HUES64 (cell line): ENCODE measurements around the gene P2RY10. TPM values are rescaled to one million over a fixed set of nuclear protein-coding genes. Genes with fewer than 3 reads are reported as not detected.

Source experiments
- H3K27ac ChIP-seq: 2 replicates; pipeline ENCODE4 v1.7.0; 2013; ENCODE audit warnings: low read depth, low read length, inconsistent platforms
- H3K27me3 ChIP-seq: 2 replicates; pipeline ENCODE4 v1.6.1; 2013; ENCODE audit warnings: mild to moderate bottlenecking, low read length; ENCODE audit not compliant: insufficient read depth
- H3K36me3 ChIP-seq: 2 replicates; pipeline ENCODE4 v1.6.1; 2013; ENCODE audit warnings: mild to moderate bottlenecking, low read length; ENCODE audit not compliant: insufficient read depth
- H3K4me1 ChIP-seq: 2 replicates; pipeline ENCODE4 v1.6.1; 2013; ENCODE audit warnings: mild to moderate bottlenecking, low read length, moderate library complexity; ENCODE audit not compliant: insufficient read depth
- H3K4me3 ChIP-seq: 2 replicates; pipeline ENCODE4 v1.5.1; 2013; ENCODE audit warnings: mild to moderate bottlenecking, low read length, moderate library complexity
- H3K9ac ChIP-seq: 2 replicates; pipeline ENCODE4 v1.6.1; 2013; ENCODE audit warnings: mild to moderate bottlenecking, low read depth, low read length
- H3K9me3 ChIP-seq: 2 replicates; pipeline ENCODE4 v1.6.1; 2013; ENCODE audit warnings: low read depth, low read length; ENCODE audit not compliant: insufficient read depth
- WGBS: fragments of 150-250, 120-280 bp; methylation state at CpG from one replicate; pipeline ENCODE4 v1.1.7; 2013; ENCODE audit warnings: missing lambda C conversion rate; 5-methylcytosine and 5-hydroxymethylcytosine counted together
- polyA plus RNA-seq, 2 experiments: library from polyadenylated mRNA; stranded (reverse); fragments of 50-300 nt; gene quantifications; one replicate each; pipeline ENCODE4 v1.2.3, GENCODE V29; 2013

P2RY10 gene
- not detected for polyA plus RNA-seq (2013, experiment 1 of 2)
- not detected for polyA plus RNA-seq (2013, experiment 2 of 2)

- H3K9ac ChIP-seq, result no peak within 1 kb of the TSS
- no peaks in the 10 kb centered on the region for H3K4me1 ChIP-seq
- H3K27ac ChIP-seq, result no peak within 1 kb of the TSS
- no peak within 1 kb of the TSS for H3K4me3 ChIP-seq
- H3K27me3 ChIP-seq, result no peaks in the 10 kb centered on the region
- no peaks in the 10 kb centered on the region for H3K36me3 ChIP-seq
- no peaks in the 10 kb centered on the region for H3K9me3 ChIP-seq
- 87% methylated on average over 4 of the region's 5 CpGs for WGBS
These were observed at the start of gene P2RY10 for GRCh38 chrX:78945186-78945912. Gene P2RY10 (plus strand): TSS chrX:78945391. CDS start chrX:78960521, 15,130 bp downstream.

- H3K9ac ChIP-seq, result no peak overlapping the region
- H3K4me1 ChIP-seq, result no peaks in the 10 kb centered on the region
- no peaks in the 10 kb centered on the region for H3K9me3 ChIP-seq
- H3K36me3 ChIP-seq, result no peaks in the 10 kb centered on the region
- no peak overlapping the region for H3K27ac ChIP-seq
- WGBS, result no CpG with 5 or more reads among the region's 1 CpG
- no peaks in the 10 kb centered on the region for H3K27me3 ChIP-seq
- H3K4me3 ChIP-seq, result no peak overlapping the region
These were observed 22.4 kb upstream of the P2RY10 start for GRCh38 chrX:78922754-78923153.

- 94% methylated on average over 2 of the region's 3 CpGs for WGBS
- H3K27ac ChIP-seq, result no peak overlapping the region
- H3K4me3 ChIP-seq, result no peak overlapping the region
- no peaks in the 10 kb centered on the region for H3K36me3 ChIP-seq
- H3K4me1 ChIP-seq, result no peaks in the 10 kb centered on the region
- H3K27me3 ChIP-seq, result no peaks in the 10 kb centered on the region
- no peak overlapping the region for H3K9ac ChIP-seq
- no peaks in the 10 kb centered on the region for H3K9me3 ChIP-seq
These were observed 21.8 kb upstream of the P2RY10 start for GRCh38 chrX:78923198-78924015.

GRCh38 chrX:78931814-78932213 lies 13.4 kb upstream of the P2RY10 start:
- Histone ChIP-seq H3K36me3 (no peaks in the 10 kb centered on the region), H3K27ac (no peak overlapping the region), H3K9me3 (no peaks in the 10 kb centered on the region), H3K4me1 (no peaks in the 10 kb centered on the region), H3K27me3 (no peaks in the 10 kb centered on the region), H3K9ac (no peak overlapping the region), H3K4me3 (no peak overlapping the region)
- no CpG with 5 or more reads among the region's 1 CpG for WGBS

- no peaks in the 10 kb centered on the region for H3K36me3 ChIP-seq
- 97% methylated on average over 7 of the region's 7 CpGs for WGBS
- H3K4me3 ChIP-seq, result no peak overlapping the region
- H3K27ac ChIP-seq, result no peak overlapping the region
- no peaks in the 10 kb centered on the region for H3K4me1 ChIP-seq
- H3K27me3 ChIP-seq, result no peaks in the 10 kb centered on the region
- no peaks in the 10 kb centered on the region for H3K9me3 ChIP-seq
- no peak overlapping the region for H3K9ac ChIP-seq
These were observed 10.3 kb upstream of the P2RY10 start for GRCh38 chrX:78934866-78935265.

- Histone ChIP-seq H3K4me3 (no peak overlapping the region), H3K9me3 (no peaks in the 10 kb centered on the region), H3K27me3 (no peaks in the 10 kb centered on the region), H3K36me3 (no peaks in the 10 kb centered on the region), H3K9ac (no peak overlapping the region), H3K4me1 (no peaks in the 10 kb centered on the region), H3K27ac (no peak overlapping the region)
- WGBS, result 97% methylated on average over 2 of the region's 3 CpGs
These were observed 840 bp upstream of the P2RY10 start for GRCh38 chrX:78944351-78944750.

- H3K9ac ChIP-seq, result no peak overlapping the region
- H3K36me3 ChIP-seq, result no peaks in the 10 kb centered on the region
- WGBS, result 82% methylated on average over 1 of the region's 1 CpG
- no peak overlapping the region for H3K4me3 ChIP-seq
- H3K27ac ChIP-seq, result no peak overlapping the region
- H3K9me3 ChIP-seq, result no peaks in the 10 kb centered on the region
- H3K4me1 ChIP-seq, result no peaks in the 10 kb centered on the region
- H3K27me3 ChIP-seq, result no peaks in the 10 kb centered on the region
These were observed 1.2 kb downstream of the P2RY10 start for GRCh38 chrX:78946178-78946931.

- no peak overlapping the region for H3K4me3 ChIP-seq
These were observed 5.0 kb downstream of the P2RY10 start for GRCh38 chrX:78950009-78950835.

GRCh38 chrX:78957049-78957767 lies 12.0 kb downstream of the P2RY10 start:
- WGBS, result no CpG with 5 or more reads among the region's 2 CpGs
- Histone ChIP-seq H3K9me3 (no peaks in the 10 kb centered on the region), H3K4me1 (peaks cover 5% of the 10 kb centered on the region; the same call in 1 of the 2 replicates), H3K27ac (no peak overlapping the region), H3K27me3 (no peaks in the 10 kb centered on the region), H3K36me3 (no peaks in the 10 kb centered on the region), H3K9ac (no peak overlapping the region), H3K4me3 (no peak overlapping the region)

More at GRCh38 chrX:78950009-78950835, 5.0 kb downstream of the P2RY10 start:
- H3K27me3 ChIP-seq, result no peaks in the 10 kb centered on the region
- H3K27ac ChIP-seq, result no peak overlapping the region
- no peaks in the 10 kb centered on the region for H3K4me1 ChIP-seq
- WGBS, result 100% methylated on average over 1 of the region's 3 CpGs
- no peaks in the 10 kb centered on the region for H3K36me3 ChIP-seq
- no peaks in the 10 kb centered on the region for H3K9me3 ChIP-seq
- H3K9ac ChIP-seq, result no peak overlapping the region

- peaks cover 5% of the 10 kb centered on the region; the same call in 1 of the 2 replicates for H3K4me1 ChIP-seq
- H3K27ac ChIP-seq, result no peak overlapping the region
These were observed 12.6 kb downstream of the P2RY10 start for GRCh38 chrX:78957768-78958130.

More at GRCh38 chrX:78957768-78958130, 12.6 kb downstream of the P2RY10 start:
- Histone ChIP-seq H3K36me3 (no peaks in the 10 kb centered on the region), H3K27me3 (no peaks in the 10 kb centered on the region), H3K9me3 (no peaks in the 10 kb centered on the region), H3K9ac (no peak overlapping the region), H3K4me3 (no peak overlapping the region)
